ENCODE data around the gene STRN3.

DNA sequence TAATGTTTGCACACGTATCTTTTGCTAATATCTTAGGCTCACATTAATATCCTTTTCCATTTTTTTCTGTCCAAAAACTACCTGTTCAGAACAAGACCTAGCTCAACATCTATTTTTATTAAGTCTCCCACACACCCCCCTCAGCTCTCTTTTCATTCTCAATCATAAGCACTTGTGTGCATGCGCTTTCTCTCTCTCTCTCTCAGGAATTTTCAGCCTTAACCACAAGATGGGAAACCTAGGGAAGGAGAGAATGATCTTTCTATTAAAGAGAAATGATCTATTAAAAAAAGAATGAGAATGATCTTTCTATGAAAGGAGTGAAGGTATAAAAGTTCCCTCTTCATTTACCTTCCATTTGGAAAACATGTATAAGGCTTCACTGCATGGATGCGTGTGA, 40.4 kb downstream of the STRN3 start:
- TF ChIP-seq CTCF (IDR thresholded peaks at IDR 0.05): no peak
- no peak for TF ChIP-seq POLR2A (IDR thresholded peaks at IDR 0.05)

All from esophagus squamous epithelium (tissue), 4 donors.